BLaER1 treated with 17β-estradiol and CSF1 and Interleukin-3, amounts not matched to agents 10 nM and 100 nM (cell line): ENCODE results near the gene ZNF446.
"Not testable (repeated sequence)": the region's sequence is repeated elsewhere in the genome, so short reads cannot be mapped to it uniquely, and the experiment has no call there.

Source experiments
- H3K27ac ChIP-seq, 11 experiments: shearing (Covaris generic); formaldehyde crosslinking; 2 replicates each; pipeline ENCODE4 v1.8.1; 2022
- H3K27me3 ChIP-seq, 11 experiments: shearing (Covaris generic); formaldehyde crosslinking; 2 replicates each; pipeline ENCODE4 v1.8.1; 2022
- H3K36me3 ChIP-seq, 11 experiments: shearing (Covaris generic); formaldehyde crosslinking; 2 replicates each; pipeline ENCODE4 v1.8.1; 2022
- H3K4me1 ChIP-seq, 10 experiments: shearing (Covaris generic); formaldehyde crosslinking; 2 replicates each; pipeline ENCODE4 v1.8.1; 2022
- H3K4me2 ChIP-seq, 11 experiments: shearing (Covaris generic); formaldehyde crosslinking; 2 replicates each; pipeline ENCODE4 v1.8.1; 2022
- H3K4me3 ChIP-seq, 10 experiments: shearing (Covaris generic); formaldehyde crosslinking; 2 replicates each; pipeline ENCODE4 v1.8.1; 2022
- H3K9ac ChIP-seq, 11 experiments: shearing (Covaris generic); formaldehyde crosslinking; 2 replicates each; pipeline ENCODE4 v1.8.1; 2022
- H3K9me3 ChIP-seq, 11 experiments: shearing (Covaris generic); formaldehyde crosslinking; replicated peaks in 1 of 11; 2 replicates each; pipeline ENCODE4 v1.8.1; 2022
- H4K20me1 ChIP-seq, 11 experiments: shearing (Covaris generic); formaldehyde crosslinking; 2 replicates each; pipeline ENCODE4 v1.8.1; 2022
- Cebpa-rat ChIP-seq, 11 experiments: shearing (Covaris generic); IDR thresholded peaks; 2 replicates each; pipeline ENCODE4 v1.8.1; 2022

The ZNF446 gene

GRCh38 chr19:58475714-58476497 lies at the start of gene ZNF446:
Gene ZNF446 (plus strand): TSS chr19:58476352. CDS start chr19:58477219, 867 bp downstream.
- H3K27me3 ChIP-seq: no peaks in the 10 kb centered on the region
- no peaks in the 10 kb centered on the region for H3K9me3 ChIP-seq
- no peak for TF ChIP-seq Cebpa-rat (IDR thresholded peaks at IDR 0.05)
- H3K4me3 ChIP-seq: peak within 1 kb of the TSS; percentile 56 to 73 (median 67)
- peaks cover 34 to 52% (median 46%) of the 10 kb centered on the region in 10 experiments for H3K4me1 ChIP-seq
- H3K9ac ChIP-seq: peak within 1 kb of the TSS; percentile 74 to 90 (median 83)
- peak within 1 kb of the TSS; percentile 91 to 98 (median 95) for H3K4me2 ChIP-seq
- H3K27ac ChIP-seq: peak within 1 kb of the TSS; percentile 39 to 87 (median 82)
- H3K36me3 ChIP-seq: peaks cover 25 to 52% (median 43%) of the 10 kb centered on the region in 11 experiments
- peaks cover 0 to 38% (median 21%) of the 10 kb centered on the region in 11 experiments; a peak in 12 of 22 replicates for H4K20me1 ChIP-seq

- Histone ChIP-seq H3K9ac (no peak overlapping the region), H3K4me2 (no peak overlapping the region), H3K4me3 (no peak overlapping the region), H3K9me3 (peaks cover 40 to 78% (median 50%) of the 10 kb centered on the region in 11 experiments), H3K27ac (no peak overlapping the region), H3K27me3 (no peaks in the 10 kb centered on the region), H3K4me1 (no peaks in the 10 kb centered on the region), H3K36me3 (peaks cover 20 to 57% (median 35%) of the 10 kb centered on the region in 11 experiments), H4K20me1 (no peaks in the 10 kb centered on the region)
- no peak for TF ChIP-seq Cebpa-rat (IDR thresholded peaks at IDR 0.05)
Measured at GRCh38 chr19:58428617-58429016, 47.5 kb upstream of the ZNF446 start.

- H3K27me3 ChIP-seq: no peaks in the 10 kb centered on the region
- peaks cover 51 to 88% (median 61%) of the 10 kb centered on the region in 11 experiments for H3K9me3 ChIP-seq
- H3K4me2 ChIP-seq: no peak overlapping the region
- H3K4me3 ChIP-seq: no peak overlapping the region
- no peak for TF ChIP-seq Cebpa-rat (IDR thresholded peaks at IDR 0.05)
- H4K20me1 ChIP-seq: no peaks in the 10 kb centered on the region
- H3K9ac ChIP-seq: no peak overlapping the region
- no peaks in the 10 kb centered on the region for H3K4me1 ChIP-seq
- peaks cover 31 to 66% (median 44%) of the 10 kb centered on the region in 11 experiments for H3K36me3 ChIP-seq
- H3K27ac ChIP-seq: no peak overlapping the region
Measured at GRCh38 chr19:58429745-58430144, 46.4 kb upstream of the ZNF446 start.

- Histone ChIP-seq H3K27ac (no peak overlapping the region), H3K4me1 (0 out of 20 replicates have a peak, but pooled peaks cover 0 to 5% (median 0%) of the 10 kb centered on the region in 10 experiments), H3K4me3 (no peak overlapping the region), H4K20me1 (no peaks in the 10 kb centered on the region), H3K4me2 (no peak overlapping the region), H3K36me3 (peaks cover 31 to 60% (median 41%) of the 10 kb centered on the region in 11 experiments), H3K9me3 (peaks cover 66 to 81% (median 71%) of the 10 kb centered on the region in 11 experiments), H3K27me3 (no peaks in the 10 kb centered on the region), H3K9ac (no peak overlapping the region)
- no peak for TF ChIP-seq Cebpa-rat (IDR thresholded peaks at IDR 0.05)
Measured at GRCh38 chr19:58434217-58434616, 41.9 kb upstream of the ZNF446 start.

- Histone ChIP-seq H3K4me3 (no peak within 1 kb of the TSS), H3K27ac (no peak within 1 kb of the TSS), H3K9me3 (peaks cover 57 to 77% (median 64%) of the 10 kb centered on the region in 11 experiments), H3K9ac (no peak within 1 kb of the TSS), H3K36me3 (peaks cover 0 to 4% (median 3%) of the 10 kb centered on the region in 11 experiments; a peak in 14 of 22 replicates), H4K20me1 (no peaks in the 10 kb centered on the region), H3K27me3 (no peaks in the 10 kb centered on the region), H3K4me1 (0 out of 20 replicates have a peak, but pooled peaks cover 0 to 5% (median 0%) of the 10 kb centered on the region in 10 experiments), H3K4me2 (no peak within 1 kb of the TSS)
- no peak for TF ChIP-seq Cebpa-rat (IDR thresholded peaks at IDR 0.05)
Measured at GRCh38 chr19:58439576-58440554, 36.3 kb upstream of the ZNF446 start, which contains the start of gene ZNF132. Gene ZNF132 (minus strand): TSS chr19:58440153. CDS start chr19:58439821, 332 bp downstream.

- Histone ChIP-seq H3K27me3 (no peaks in the 10 kb centered on the region), H3K36me3 (no peaks in the 10 kb centered on the region; a peak in 1 of 22 replicates), H3K9ac (no peak overlapping the region), H4K20me1 (no peaks in the 10 kb centered on the region), H3K27ac (no peak overlapping the region), H3K4me1 (0 out of 20 replicates have a peak, but pooled peaks cover 0 to 5% (median 0%) of the 10 kb centered on the region in 10 experiments), H3K4me2 (no peak overlapping the region), H3K4me3 (no peak overlapping the region), H3K9me3 (peaks cover 50 to 70% (median 57%) of the 10 kb centered on the region in 11 experiments)
- no peak for TF ChIP-seq Cebpa-rat (IDR thresholded peaks at IDR 0.05)
Measured at GRCh38 chr19:58440556-58440955, 35.6 kb upstream of the ZNF446 start.

GRCh38 chr19:58442986-58443385 lies 33.2 kb upstream of the ZNF446 start:
- not testable (repeated sequence) for H4K20me1 ChIP-seq, H3K4me3 ChIP-seq, H3K9ac ChIP-seq, H3K36me3 ChIP-seq, H3K27me3 ChIP-seq, H3K27ac ChIP-seq, H3K4me1 ChIP-seq, H3K4me2 ChIP-seq
- peaks cover 61 to 80% (median 68%) of the 10 kb centered on the region in 11 experiments for H3K9me3 ChIP-seq

GRCh38 chr19:58448860-58449259 lies 27.3 kb upstream of the ZNF446 start:
- H3K9ac ChIP-seq, H3K36me3 ChIP-seq, H3K4me2 ChIP-seq, H4K20me1 ChIP-seq, H3K27ac ChIP-seq: not testable (repeated sequence)
- peak overlapping the region in 9 of 10 experiments; percentile 0 to 36 (median 16); a peak in 9 of 20 replicates for H3K4me3 ChIP-seq
- peaks cover 0 to 25% (median 20%) of the 10 kb centered on the region in 11 experiments; a peak in 15 of 22 replicates for H3K27me3 ChIP-seq
- H3K9me3 ChIP-seq: peaks cover 38 to 53% (median 43%) of the 10 kb centered on the region in 11 experiments
- H3K4me1 ChIP-seq: peaks cover 0 to 16% (median 9%) of the 10 kb centered on the region in 10 experiments; a peak in 14 of 20 replicates

GRCh38 chr19:58449980-58450379 lies 26.2 kb upstream of the ZNF446 start:
- H4K20me1 ChIP-seq, H3K4me2 ChIP-seq, H3K27ac ChIP-seq, H3K9ac ChIP-seq: not testable (repeated sequence)
- Histone ChIP-seq H3K27me3 (peaks cover 0 to 25% (median 20%) of the 10 kb centered on the region in 11 experiments; a peak in 15 of 22 replicates), H3K4me1 (peaks cover 0 to 16% (median 9%) of the 10 kb centered on the region in 10 experiments; a peak in 14 of 20 replicates), H3K9me3 (peaks cover 36 to 51% (median 42%) of the 10 kb centered on the region in 11 experiments), H3K4me3 (peak overlapping the region in 5 of 10 experiments; percentile 10 to 38 (median 23); a peak in 2 of 20 replicates), H3K36me3 (peaks cover 6 to 19% (median 14%) of the 10 kb centered on the region in 11 experiments; a peak in 16 of 22 replicates)
